IPS-18c (cell line): ENCODE data around the gene KDM2B.
"Not testable (repeated sequence)": the region's sequence is repeated elsewhere in the genome, so short reads cannot be mapped to it uniquely, and the experiment has no call there.

ENCODE experiments used
- H3K4me3 ChIP-seq: 2 replicates; pipeline ENCODE4 v1.7.0; 2013; ENCODE audit warnings: low read depth, mild to moderate bottlenecking, low read length, moderate library complexity; ENCODE audit not compliant: insufficient read depth
- H3K9me3 ChIP-seq: one replicate; pipeline ENCODE4 v1.6.1; 2013; ENCODE audit warnings: mild to moderate bottlenecking, low read length, moderate library complexity; ENCODE audit not compliant: control insufficient read depth, insufficient read depth

The KDM2B gene

GRCh38 chr12:121501946-121502345, 78.9 kb downstream of the KDM2B start:
- Histone ChIP-seq H3K9me3 (no peaks in the 10 kb centered on the region), H3K4me3 (no peak overlapping the region)

DNA sequence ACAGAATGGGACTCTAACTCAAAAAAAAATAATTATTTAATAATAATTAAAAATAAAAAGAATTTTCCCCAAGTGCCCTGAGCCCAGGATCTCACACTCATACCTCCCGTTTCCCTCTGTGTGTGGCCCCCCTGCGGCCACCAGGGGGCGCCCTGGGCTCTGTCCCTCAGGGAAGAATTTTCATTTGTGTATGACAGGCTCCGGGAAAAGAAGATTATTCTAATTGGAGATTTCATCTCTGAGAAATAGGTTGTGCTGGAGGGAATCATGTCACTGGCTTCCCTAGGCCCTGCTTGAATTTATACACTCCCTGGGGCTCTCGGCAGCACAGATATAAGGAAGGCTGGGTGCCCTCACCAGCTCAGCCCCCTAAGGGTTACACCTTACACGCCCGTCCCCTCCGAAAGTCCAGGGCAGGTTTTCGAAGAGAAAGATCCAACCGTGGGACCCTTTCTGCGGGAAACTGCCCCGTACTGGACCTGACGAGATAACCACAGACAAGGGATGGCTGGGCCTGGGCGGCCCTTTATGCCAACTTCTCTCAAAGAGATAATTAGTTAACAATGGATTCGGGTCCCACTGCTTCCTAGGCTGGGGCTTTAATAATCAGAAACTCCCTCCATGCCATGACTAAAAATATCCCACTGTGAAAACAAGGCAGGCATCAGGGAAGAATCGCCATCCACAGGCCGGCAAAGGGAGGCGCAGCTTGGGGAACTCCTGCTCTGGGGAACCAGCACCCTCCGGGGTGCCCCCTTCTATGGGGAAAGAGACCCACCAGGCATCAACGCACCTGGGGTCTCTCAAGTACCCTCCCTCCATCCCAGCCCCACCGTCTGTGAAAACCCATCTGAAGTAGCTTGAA, 80.7 kb downstream of the KDM2B start:
- no peak overlapping the region for H3K4me3 ChIP-seq
- no peaks in the 10 kb centered on the region for H3K9me3 ChIP-seq

DNA sequence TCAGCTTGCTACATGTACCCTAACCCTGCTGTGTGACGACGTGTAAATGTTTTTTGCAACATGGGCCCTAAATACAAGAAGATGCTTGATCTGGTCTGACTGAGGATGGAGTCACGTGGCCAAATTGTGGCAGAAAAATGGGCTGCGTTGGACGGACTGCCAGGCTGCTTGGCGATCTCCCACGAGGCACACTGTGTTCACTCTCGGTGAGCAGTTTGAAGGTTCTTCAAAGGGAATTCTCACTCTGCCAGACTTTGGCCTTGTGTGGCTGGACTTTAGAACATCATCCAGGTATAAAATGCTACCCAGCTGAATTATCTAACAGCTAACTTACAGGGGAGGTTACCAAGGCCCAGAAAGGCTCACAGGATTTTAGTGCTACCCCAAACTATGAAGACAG, 85.1 kb downstream of the KDM2B start:
- H3K4me3 ChIP-seq: no peak overlapping the region
- no peaks in the 10 kb centered on the region for H3K9me3 ChIP-seq

DNA sequence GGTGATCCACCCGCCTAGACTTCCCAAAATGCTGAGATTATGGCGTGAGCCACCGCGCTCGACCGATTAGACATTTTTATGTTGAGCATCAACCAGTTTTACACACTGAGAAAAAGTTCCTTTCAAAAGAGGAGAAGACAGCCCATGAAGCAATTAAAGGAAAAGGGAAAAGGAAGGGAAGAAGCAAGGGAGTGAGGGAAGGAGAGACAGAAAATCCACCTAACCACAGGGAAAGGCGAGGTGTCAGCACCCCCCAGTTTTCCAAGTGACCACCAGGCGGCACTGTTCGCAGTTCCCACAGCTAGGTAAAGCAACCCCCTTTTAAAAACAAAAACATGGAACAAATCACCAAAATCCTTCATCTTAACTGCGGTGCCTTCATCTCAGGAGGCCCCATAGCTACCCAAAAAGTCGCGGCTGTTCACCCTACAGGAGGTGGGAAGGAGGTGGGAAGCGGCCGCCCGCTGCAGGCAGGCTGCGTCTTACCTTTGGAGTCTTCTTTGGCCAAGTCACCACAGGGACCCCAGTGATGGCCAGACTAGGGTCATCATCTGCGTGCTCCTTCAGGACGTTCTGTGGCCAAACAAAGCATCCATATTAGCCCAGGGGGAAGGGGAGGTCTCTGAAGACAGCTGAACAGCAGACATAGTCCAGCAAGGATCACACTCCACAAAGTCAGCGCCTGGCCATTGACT, 86.6 kb downstream of the KDM2B start:
- H3K9me3 ChIP-seq: no peaks in the 10 kb centered on the region
- no peak overlapping the region for H3K4me3 ChIP-seq

GRCh38 chr12:121490401-121491281, 90.2 kb downstream of the KDM2B start:
- H3K4me3 ChIP-seq: no peak overlapping the region

DNA sequence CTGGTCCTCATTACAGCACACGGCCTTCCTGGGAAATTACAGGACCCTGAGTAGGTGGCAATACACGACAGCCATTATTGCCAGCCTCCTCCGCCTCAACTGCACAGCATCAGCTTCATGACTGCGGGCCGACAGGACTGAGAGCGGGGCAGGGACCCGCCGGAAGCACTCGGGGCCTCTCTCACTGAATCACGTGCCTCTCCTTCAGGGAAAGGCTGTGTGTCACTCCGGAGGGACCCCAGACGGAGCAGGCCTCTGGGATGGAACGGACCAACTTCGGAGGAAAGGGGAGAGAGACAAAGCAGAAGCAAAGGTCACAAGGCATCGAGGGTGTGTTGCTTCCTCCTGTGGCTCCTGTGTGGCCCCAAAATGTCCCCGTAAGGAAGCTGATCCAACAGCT, 90.9 kb downstream of the KDM2B start:
- Histone ChIP-seq H3K9me3 (no peaks in the 10 kb centered on the region), H3K4me3 (no peak overlapping the region)

More at GRCh38 chr12:121490401-121491281, 90.2 kb downstream of the KDM2B start:
- H3K9me3 ChIP-seq: no peaks in the 10 kb centered on the region

- peaks cover under 1% of the 10 kb centered on the region for H3K9me3 ChIP-seq
Measured at GRCh38 chr12:121484967-121485366, 95.9 kb downstream of the KDM2B start.

DNA sequence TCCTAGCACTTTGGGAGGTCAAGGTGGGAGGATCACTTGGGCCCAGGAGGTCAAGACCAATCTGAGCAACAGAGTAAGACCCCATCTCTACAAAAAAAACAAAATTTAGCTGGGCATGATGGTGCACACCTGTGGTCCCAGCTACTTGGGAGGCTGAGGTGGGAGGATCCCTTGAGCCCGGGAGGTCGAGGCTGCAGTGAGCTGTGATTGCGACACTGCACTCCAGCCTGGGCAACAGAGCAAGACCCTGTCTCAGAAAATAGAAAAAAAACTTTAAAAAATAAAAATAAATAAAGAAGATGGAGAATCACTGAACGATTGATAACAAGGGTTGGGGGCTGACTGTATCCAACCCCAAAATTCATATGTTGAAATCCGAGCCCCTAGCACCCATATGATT, 96.3 kb downstream of the KDM2B start:
- not testable (repeated sequence) for H3K9me3 ChIP-seq, H3K4me3 ChIP-seq

More at GRCh38 chr12:121484967-121485366, 95.9 kb downstream of the KDM2B start:
- no peak overlapping the region for H3K4me3 ChIP-seq

DNA sequence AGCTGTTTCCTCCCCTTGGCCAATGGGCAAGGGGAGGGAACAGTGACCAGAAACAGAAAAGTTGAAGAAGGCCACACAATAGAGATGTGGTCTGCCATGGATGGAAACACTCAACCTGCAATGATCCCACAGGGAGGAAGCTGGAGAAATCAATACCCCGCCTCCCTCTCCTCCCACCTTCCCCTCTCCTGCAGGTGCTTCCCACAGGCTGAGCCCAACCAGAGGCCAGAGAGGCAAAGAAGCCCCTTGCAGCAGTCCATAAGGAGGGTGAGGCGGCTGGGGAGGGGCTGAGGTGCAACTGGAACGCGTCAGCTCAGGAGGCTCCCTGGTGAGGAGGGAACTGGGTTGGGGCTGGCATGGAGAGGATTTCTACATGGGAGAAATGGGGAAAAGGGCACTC, 96.9 kb downstream of the KDM2B start:
- Histone ChIP-seq H3K9me3 (peaks cover 2% of the 10 kb centered on the region), H3K4me3 (no peak overlapping the region)

DNA sequence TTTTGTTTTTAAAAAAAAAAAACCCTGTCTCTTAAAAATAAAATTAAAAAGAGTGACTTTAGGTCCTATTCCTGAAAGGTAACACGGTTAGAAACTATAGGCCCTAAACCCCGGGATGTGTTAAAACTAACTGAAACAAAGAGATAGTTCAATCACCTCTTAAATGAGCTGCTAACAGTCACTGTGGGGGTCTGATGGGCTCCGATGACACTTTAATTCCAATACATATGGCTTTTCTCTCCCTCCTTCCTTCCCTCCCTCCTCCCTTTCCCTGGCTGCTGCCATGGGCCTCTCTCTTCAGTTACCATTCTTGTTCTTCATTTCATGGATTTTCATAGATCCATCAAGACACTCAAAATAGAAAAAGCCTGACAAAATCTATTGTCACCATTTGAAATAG, 104.3 kb downstream of the KDM2B start:
- Histone ChIP-seq H3K9me3 (peaks cover 2% of the 10 kb centered on the region), H3K4me3 (no peak overlapping the region)

DNA sequence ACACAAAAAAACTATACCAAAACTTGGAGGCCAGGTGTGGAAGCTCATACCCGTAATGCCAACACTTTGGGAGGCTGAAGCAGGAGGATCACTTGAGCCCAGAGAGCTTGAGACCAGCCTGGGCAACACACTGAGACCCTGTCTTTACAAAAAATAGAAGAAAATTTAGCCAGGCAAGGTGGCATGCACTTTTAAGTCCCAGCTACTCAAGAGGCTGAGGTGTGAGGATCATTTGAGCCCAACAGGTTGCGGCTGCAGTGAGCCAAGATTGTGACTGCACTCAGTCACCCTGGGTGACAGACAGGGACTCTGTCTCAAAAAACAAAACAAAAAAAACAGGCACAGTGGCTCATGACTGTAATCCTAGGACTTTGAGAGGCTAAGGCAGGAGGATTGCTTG, 105.5 kb downstream of the KDM2B start:
- peaks cover 2% of the 10 kb centered on the region for H3K9me3 ChIP-seq
- no peak overlapping the region for H3K4me3 ChIP-seq

- H3K9me3 ChIP-seq: no peaks in the 10 kb centered on the region
- no peak overlapping the region for H3K4me3 ChIP-seq
Measured at GRCh38 chr12:121472150-121472905, 108.5 kb downstream of the KDM2B start.

GRCh38 chr12:121470751-121471150, 110.1 kb downstream of the KDM2B start:
- Histone ChIP-seq H3K4me3 (no peak overlapping the region), H3K9me3 (no peaks in the 10 kb centered on the region)

DNA sequence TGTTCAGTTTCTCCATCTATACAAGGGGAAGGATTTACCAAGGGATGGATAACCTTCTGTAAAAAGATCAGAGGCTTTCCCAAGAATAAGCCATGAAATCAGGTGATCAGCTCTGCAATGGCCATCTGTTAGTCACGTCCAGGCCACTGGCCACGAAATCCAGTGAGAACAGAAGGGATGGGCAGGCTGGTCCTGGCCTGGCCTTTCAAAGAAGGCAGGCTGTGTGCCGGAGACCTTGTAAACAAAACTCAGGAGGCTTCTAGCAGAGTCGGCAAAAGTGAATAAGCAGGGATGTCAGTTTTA, 112.4 kb downstream of the KDM2B start:
- H3K4me3 ChIP-seq: no peak overlapping the region
- H3K9me3 ChIP-seq: no peaks in the 10 kb centered on the region

- Histone ChIP-seq H3K4me3 (peak overlapping the region; percentile 68), H3K9me3 (no peaks in the 10 kb centered on the region)
Measured at GRCh38 chr12:121467638-121468498, 113.0 kb downstream of the KDM2B start.
